HG03097 (cell line): ENCODE data around the gene NYAP1.

ENCODE experiments used
- ATAC-seq: cut with Tn5 transposase; IDR thresholded peaks from one replicate; pipeline ENCODE4 v1.9.1; 2021; ENCODE audit not compliant: unreplicated experiment, low FRiP score

The NYAP1 gene

DNA sequence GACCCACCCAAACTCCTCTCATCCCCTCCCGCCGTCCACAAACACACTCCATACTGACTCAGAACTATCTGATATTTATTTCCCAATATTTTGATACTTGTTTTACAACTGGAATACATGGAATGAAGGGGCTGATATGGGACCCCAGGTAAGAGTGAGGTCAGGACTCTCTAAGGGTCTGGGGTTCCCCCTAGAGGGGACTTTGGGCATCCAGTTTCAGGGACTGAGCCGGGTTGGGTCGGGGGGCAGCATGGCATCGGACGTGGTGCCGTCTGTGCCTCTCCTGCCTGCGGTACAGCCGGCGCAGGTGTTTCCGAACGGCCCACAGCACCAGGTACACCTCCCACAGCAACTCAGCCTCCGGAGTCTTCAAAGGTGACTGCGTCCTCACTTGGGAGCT lies 27.2 kb upstream of the NYAP1 start:
- no peak for ATAC-seq

- no peak for ATAC-seq
Measured at GRCh38 chr7:100457033-100457432, 26.7 kb upstream of the NYAP1 start.

DNA sequence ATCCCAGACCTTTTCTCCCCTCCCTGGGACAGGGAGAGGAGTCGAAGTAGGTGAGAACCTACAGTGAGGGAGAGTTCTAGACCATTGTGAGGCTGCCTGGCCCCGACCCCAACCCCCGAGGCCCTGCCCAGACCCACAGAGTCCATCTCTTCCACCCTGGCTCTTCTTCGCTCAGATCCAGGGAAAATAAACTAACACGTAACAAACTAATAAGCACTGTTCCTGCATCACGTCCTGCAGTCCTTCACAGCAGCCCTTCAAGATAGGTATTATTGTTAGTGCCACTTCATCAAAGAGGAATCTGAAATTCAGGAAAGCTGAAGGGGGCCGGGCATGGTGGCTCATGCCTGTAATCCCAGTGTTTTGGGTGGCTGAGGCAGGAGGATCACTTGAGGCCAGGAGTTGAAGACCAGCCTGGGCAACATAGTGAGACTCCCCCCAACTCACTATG lies 19.5 kb upstream of the NYAP1 start, which contains the start of gene SPACDR:
TSS of gene SPACDR (minus strand) at position 51 of the 451 bp plus-strand sequence. CDS start 235 bp downstream, outside the sequence.
- no peak for ATAC-seq

DNA sequence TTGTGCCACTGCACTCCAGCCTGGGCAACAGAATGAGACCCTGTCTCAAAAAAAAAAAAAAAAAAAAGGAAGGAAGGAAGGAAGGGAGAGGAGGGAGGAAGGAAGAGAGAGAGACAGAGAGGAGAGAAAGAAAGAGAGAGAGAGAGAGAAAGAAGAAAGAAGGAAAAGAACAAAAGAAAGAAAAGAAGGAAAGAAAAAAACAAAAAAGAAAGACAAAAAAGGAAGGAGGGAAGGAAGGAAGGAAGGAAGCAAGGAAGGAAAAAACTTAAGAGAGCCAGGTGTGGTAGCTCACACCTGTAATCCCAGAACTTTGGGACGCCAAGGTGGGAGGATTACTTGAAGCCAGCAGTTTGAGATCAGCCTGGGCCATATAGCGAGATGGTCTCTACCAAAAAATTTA lies 18.9 kb upstream of the NYAP1 start:
- no peak for ATAC-seq

GRCh38 chr7:100465299-100465698 lies 18.4 kb upstream of the NYAP1 start:
- ATAC-seq: no peak

GRCh38 chr7:100465702-100466311 lies 17.9 kb upstream of the NYAP1 start:
- ATAC-seq: no peak

DNA sequence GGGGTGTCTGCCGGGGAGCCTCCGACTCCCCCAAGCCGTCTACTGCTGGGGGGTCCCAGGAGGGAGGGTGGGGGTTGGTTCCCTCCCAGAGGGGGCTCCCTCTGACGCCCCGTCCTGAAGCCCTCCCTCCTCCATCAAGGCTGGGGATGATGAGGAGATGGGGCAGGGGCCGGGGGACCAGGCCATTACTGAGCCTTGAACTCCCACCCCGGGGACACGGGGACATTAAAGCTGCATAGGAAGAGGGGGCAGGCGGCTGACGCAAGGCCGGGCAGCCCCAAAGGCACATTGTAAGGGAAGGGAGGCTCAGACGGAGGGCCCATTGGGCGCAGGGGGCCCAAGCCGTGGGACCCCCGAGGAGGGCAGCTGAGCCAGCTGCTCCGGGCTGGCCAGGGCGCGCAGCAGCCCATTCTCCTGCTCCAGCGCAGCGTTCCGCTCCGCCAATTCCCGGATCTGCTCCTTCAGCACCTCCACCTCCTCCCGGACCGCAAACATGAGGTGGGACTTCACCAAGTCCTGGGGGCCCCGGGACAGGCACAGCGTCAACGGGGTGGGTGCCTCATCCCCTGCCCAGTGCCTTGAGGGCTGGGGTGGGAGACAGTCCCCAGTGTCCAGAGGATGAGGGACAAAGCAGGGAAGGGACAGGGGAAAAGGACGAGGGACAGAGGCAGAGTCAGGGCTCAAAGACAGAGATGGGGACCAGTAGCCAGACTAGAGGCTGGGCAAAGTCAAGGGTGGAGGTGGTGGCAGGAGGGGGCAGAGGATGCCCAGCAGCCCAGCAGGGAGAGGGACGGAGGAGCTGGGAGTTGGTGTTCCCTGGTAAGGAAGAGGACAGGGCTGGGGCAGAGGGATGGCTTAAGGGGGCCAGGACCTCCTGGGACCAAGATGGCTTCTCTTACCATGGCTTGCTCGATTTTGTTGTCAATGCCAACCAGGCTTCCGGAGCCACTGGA lies 16.8 kb upstream of the NYAP1 start:
- no peak for ATAC-seq

GRCh38 chr7:100467638-100468373 lies 15.9 kb upstream of the NYAP1 start:
- ATAC-seq: no peak

DNA sequence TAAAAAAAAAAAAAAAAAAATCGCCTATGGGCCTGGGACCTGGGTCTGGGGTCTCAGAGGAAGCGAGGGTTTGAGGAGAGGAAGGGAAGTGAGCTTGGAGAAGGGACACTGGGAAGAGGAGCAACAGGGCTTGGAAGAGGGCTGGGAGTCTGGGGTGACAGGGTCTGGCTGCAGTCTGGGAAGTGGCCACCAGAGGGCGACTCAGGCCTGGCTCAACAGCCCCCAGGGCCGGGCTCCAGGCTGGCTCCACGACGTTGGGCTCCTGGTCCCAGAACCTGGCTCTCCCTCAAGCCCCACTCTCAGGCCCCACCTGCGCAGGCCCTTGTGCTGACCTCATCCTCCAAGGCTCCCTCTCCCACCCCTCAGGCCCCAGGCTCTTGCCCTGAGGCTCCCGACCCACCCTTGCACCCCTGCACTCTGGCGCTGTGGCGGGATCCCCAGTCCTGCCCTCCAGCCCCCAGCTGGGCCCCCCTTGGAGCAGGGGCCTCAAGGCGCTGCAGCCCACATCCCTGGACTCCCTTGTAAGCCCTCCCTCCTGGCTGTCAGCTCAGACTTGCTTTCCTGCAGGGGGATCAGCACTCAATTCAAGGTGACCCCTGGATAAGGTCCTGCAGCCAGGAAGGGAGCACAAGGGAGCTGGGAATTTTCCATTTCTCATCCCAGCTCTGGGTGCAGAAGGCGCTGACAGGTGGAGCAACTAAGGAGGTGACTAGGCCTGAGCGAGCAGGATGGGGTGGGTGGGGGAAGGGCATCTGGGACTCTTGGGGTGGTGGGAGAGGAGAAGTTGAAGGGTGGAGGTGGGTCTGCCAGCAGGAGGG lies 14.3 kb upstream of the NYAP1 start:
- no peak for ATAC-seq

DNA sequence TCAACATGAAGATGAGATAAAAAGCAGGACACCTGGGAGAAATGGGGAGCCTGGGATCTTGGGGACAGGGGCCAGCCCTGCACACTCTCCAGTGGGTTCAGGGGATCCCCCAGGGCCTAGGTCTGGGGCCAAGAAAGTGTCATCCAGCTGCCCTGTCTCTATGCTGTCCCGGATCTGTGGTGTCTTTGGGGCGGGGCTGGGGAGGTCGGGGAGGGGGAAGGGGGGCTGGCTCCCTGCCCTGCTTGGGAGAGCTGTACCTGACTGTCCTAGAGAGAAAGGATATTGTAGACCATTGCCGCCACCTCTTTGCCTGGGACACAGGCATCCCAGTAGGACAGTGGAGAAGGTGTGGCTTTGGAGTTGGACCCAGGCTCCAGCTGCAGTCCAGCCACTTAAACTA lies 12.7 kb upstream of the NYAP1 start:
- ATAC-seq: no peak

DNA sequence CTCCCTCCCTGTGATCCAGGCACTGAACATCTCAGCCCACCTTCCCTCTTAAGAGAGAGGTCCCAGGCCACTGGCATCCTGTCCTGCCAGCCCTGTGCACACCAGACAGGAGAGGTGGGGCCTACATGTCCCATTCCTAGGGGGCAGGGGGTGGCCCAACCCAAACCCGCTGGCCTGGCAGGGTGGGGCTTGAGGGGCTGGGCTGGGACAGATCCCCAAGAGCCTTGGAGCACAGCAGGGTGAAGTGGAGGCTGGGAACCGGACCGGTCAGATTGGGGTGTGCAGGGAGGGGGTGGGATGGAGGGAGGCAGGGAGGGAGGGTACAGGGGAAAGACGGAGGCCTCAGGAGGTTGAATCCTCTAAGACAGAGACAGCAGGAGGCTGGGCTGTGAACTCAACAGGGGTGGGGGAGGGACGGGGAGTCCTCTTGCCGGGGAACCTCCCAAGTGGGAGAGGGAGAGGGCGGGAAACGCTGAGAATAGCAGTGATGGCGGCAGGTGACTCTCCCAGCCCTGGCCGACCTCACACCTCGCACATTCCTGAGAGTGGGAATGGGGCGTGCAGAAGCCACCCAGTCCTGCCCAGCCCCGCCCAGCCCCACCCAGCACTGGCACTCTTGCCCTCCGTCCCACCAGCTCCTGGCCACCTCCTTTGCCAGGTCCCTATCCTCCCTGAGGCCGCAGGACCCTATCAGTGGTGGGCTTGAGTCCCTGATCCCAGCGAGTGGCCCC lies 11.4 kb upstream of the NYAP1 start:
- no peak for ATAC-seq

DNA sequence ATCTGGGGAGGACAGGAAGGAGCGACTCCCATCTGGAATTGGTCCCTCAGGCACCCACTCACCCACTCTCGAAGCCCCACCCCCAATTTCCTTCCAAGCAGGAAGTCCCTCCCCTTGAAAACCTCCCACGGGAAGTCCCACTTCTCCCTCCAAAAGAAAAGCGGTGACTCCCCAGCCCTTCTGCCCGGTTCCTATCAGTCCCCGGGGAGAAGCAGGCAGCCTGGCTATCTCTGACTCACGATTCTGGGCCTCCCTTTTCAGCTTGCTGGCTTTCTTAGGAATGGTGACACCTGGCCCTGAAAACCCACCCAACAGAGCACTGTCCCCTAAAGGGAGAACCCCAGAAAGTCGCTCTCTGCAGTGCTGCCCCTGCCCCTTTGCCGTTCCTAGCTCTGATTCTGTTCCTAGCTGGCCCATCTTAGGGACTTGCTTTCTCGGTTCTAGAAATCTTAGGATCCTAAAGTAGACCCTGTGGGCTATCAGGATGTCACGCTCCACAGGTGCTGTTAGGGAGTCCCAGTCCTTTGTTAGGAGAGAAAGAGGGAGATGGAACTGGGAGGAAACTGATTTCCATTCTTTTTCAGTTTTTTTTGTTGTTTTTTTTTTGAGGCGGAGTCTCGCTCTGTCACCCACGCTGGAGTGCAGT lies 10.8 kb upstream of the NYAP1 start:
- ATAC-seq: no peak

GRCh38 chr7:100475549-100475948 lies 8.2 kb upstream of the NYAP1 start:
- ATAC-seq: no peak

DNA sequence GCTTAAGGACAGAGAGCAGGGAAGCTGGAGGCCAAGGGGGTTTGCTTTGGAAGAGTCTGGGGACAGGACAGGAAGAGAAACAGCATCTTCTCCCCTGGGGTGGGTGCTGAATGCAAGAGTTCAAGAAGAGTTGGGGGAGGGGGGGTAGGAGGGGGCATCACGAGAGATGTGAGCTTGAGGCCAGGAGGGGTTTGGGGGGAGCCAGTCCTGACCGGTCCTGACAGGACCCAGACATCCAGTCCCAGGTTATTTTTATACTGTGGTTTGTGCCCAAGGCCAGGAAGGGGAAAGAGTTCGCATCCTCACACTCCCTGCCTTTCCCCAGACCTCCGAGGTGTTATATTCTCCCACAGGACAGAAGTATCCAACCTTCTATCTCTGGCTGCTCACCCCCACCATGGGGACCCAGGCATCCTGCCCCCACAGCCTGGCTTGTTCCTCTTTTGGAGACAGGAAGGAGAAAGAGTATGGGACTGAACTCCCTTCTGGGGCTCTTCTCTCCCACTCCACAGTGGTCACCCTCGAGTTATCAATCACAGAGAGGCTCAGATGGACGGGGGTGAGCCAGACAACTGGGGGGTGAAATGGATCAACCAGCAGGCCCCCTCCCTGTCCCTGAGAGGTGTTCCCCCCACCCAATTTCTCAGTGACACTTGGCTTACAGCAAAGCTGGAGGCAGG lies 7.5 kb upstream of the NYAP1 start:
- no peak for ATAC-seq

- no peak for ATAC-seq
Measured at GRCh38 chr7:100476903-100477870, 6.5 kb upstream of the NYAP1 start.

DNA sequence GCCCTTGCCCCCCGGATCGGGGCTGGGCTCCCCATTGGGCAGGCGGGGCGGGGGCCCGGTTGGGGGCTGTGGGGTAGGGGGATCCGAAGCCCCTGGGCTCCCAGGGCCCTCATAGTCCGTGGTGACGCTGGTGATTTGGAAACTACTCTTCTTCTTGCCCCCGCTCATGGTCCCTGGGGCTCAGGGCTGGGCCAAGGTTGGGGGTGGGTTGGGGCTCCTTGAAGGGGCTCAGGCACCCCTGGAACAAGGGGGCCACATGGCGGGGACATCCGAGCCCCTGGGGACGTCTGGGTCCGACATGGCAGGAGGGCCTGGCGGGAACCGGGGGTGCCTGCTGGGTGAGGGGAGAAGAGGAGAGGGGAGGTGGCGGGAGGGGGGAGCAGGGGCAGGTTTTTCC lies 5.9 kb upstream of the NYAP1 start:
- no peak for ATAC-seq

- ATAC-seq: peak; percentile 48
Measured at GRCh38 chr7:100478958-100479660, 4.6 kb upstream of the NYAP1 start, which contains the start of gene TSC22D4. TSS of gene TSC22D4 (minus strand) at chr7:100479214. CDS start at chr7:100478038, 1,176 bp downstream.
